NOMO-1 (cell line): ENCODE measurements around the gene MACROD1.

Experiments
- DNase-seq, 2 experiments: peaks; one replicate each; lab custom pipeline; 2025; ENCODE audit not compliant: unreplicated experiment in 2 of 2; lab: John Stamatoyannopoulos, UW

The MACROD1 gene

GRCh38 chr11:64131683-64132190, 34.2 kb downstream of the MACROD1 start:
- no peak for DNase-seq

GRCh38 chr11:64130618-64131017, 35.3 kb downstream of the MACROD1 start:
- DNase-seq = no peak

- no peak for DNase-seq
Measured at GRCh38 chr11:64129403-64129802, 36.5 kb downstream of the MACROD1 start.

GRCh38 chr11:64128255-64129006, 37.5 kb downstream of the MACROD1 start:
- no peak for DNase-seq

- DNase-seq = no peak
Measured at GRCh38 chr11:64127267-64128072, 38.4 kb downstream of the MACROD1 start.

- DNase-seq = no peak
Measured at GRCh38 chr11:64126796-64127195, 39.1 kb downstream of the MACROD1 start.

GRCh38 chr11:64126371-64126770, 39.5 kb downstream of the MACROD1 start:
- DNase-seq = no peak

GRCh38 chr11:64125676-64126075, 40.2 kb downstream of the MACROD1 start:
- no peak for DNase-seq

- DNase-seq = no peak
Measured at GRCh38 chr11:64124147-64124546, 41.8 kb downstream of the MACROD1 start.

GRCh38 chr11:64123679-64124078, 42.2 kb downstream of the MACROD1 start:
- DNase-seq = no peak

- DNase-seq = no peak
Measured at GRCh38 chr11:64122411-64123410, 43.2 kb downstream of the MACROD1 start.

GRCh38 chr11:64121663-64122410, 44.1 kb downstream of the MACROD1 start:
- DNase-seq = peak in 1 of 2 experiments; percentile 5

- DNase-seq = no peak
Measured at GRCh38 chr11:64120951-64121569, 44.9 kb downstream of the MACROD1 start.

GRCh38 chr11:64119700-64120099, 46.2 kb downstream of the MACROD1 start:
- DNase-seq = no peak

GRCh38 chr11:64118876-64119665, 46.8 kb downstream of the MACROD1 start:
- DNase-seq = no peak

GRCh38 chr11:64117763-64118459, 48.0 kb downstream of the MACROD1 start:
- no peak for DNase-seq

GRCh38 chr11:64115531-64116522, 50.1 kb downstream of the MACROD1 start:
- DNase-seq = no peak
